GM12878 (cell line): Measurements from ENCODE around the gene MAP1A.

Experiments
- CREB1 ChIP-seq: IDR thresholded peaks from 2 replicates; pipeline ENCODE4 v1.6.1; 2012; ENCODE audit warnings: low read depth, mild to moderate bottlenecking, inconsistent platforms
- MAX ChIP-seq: IDR thresholded peaks from 2 replicates; pipeline ENCODE4 v1.6.1; 2012; ENCODE audit warnings: low read depth, low read length, improper control_type of control experiment
- NFIC ChIP-seq: IDR thresholded peaks from 2 replicates; pipeline ENCODE4 v1.6.1; 2012; ENCODE audit warnings: low read depth, mild to moderate bottlenecking, inconsistent platforms, low read length, moderate library complexity
- SIN3A ChIP-seq: IDR thresholded peaks from 2 replicates; pipeline ENCODE4 v1.6.1; 2012; ENCODE audit warnings: low read depth, low read length, improper control_type of control experiment
- ZSCAN29 ChIP-seq: fragments of 450-650 bp; IDR thresholded peaks from 2 replicates; pipeline ENCODE4 v1.6.1; 2017; ENCODE audit warnings: mild to moderate bottlenecking, moderate library complexity
- TF ChIP-seq, protein P1 (sequence below), 3 experiments: IDR thresholded peaks in 2 of 3; conservative IDR thresholded peaks in 1 of 3; 2 replicates each; pipeline ENCODE4 v1.5.1; 2011; ENCODE audit warnings: low read depth in 3 of 3, low read length in 3 of 3, mild to moderate bottlenecking in 3 of 3, control low read depth in 2 of 3, moderate library complexity in 2 of 3, inconsistent platforms in 1 of 3, mixed read lengths in 1 of 3; ENCODE audit not compliant: control insufficient read depth in 2 of 3, insufficient read depth in 1 of 3; ENCODE audit errors: extremely low read depth in 1 of 3

DNA sequence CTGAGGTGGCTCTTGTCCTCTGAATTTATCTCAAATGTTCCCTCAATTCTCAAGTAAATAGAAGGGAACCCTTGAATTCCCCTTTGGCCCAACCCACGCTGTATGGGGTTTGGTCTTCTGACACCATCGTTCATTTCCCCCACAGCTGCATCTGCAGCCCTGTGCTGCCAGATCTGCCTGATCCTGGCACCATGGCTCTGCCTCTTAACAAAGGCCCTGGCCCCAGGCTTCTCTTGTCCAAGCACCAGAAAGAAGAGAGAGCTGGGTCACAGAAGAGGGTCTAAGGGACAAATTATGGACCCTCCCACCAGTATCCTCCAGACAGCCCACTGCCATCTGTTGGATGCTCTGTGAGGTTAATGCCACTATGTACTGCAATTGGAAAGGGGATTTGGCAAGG, 1.8 kb downstream of the MAP1A start:
- TF ChIP-seq CREB1 (no peak), MAX (no peak), NFIC (no peak), SIN3A (no peak), ZSCAN29 (no peak)
- TF ChIP-seq, protein P1, sequence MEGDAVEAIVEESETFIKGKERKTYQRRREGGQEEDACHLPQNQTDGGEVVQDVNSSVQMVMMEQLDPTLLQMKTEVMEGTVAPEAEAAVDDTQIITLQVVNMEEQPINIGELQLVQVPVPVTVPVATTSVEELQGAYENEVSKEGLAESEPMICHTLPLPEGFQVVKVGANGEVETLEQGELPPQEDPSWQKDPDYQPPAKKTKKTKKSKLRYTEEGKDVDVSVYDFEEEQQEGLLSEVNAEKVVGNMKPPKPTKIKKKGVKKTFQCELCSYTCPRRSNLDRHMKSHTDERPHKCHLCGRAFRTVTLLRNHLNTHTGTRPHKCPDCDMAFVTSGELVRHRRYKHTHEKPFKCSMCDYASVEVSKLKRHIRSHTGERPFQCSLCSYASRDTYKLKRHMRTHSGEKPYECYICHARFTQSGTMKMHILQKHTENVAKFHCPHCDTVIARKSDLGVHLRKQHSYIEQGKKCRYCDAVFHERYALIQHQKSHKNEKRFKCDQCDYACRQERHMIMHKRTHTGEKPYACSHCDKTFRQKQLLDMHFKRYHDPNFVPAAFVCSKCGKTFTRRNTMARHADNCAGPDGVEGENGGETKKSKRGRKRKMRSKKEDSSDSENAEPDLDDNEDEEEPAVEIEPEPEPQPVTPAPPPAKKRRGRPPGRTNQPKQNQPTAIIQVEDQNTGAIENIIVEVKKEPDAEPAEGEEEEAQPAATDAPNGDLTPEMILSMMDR (IDR thresholded peaks at IDR 0.05 in 2 of 3, conservative IDR thresholded peaks at IDR 0.05 in 1 of 3; ENCODE audit: control insufficient read depth in 2 of 3, extremely low read depth in 1 of 3, insufficient read depth in 1 of 3, low read depth in 3 of 3, low read length in 3 of 3), result no peak
